ENCODE measurements around the gene CNP.
"Not testable (repeated sequence)": the region's sequence is repeated elsewhere in the genome, so short reads cannot be mapped to it uniquely, and the experiment has no call there.

The CNP gene

DNA sequence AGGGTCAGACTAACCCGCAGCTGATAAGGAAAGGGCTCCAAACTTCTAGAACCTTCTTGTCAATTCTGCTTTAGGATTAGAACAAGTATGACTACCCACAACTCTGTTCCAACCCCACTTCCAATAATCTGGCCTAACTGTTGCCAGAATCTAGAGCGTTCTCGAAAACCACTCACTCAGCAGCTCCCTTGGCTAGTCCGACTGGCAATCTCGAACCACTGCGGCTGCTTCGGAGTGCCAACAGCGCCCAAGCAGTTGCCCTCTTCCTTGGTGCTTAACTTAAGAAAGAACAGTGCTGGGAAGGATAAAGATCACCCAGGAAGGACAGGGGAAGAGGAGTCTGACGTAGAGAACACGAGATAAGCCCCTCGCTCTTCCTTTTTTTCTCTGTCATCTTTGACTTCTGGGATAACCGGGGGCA is 49.8 kb downstream of the CNP start:
- in situ Hi-C loops (cut with HindIII; ENCODE audit: low sequenced_read_pairs): no loop called here
- peak overlapping the region; percentile 86 for H3K4me3 ChIP-seq (ENCODE audit: low read depth, low read length)
- DNase-seq (ENCODE audit: low read depth): no peak

DNA sequence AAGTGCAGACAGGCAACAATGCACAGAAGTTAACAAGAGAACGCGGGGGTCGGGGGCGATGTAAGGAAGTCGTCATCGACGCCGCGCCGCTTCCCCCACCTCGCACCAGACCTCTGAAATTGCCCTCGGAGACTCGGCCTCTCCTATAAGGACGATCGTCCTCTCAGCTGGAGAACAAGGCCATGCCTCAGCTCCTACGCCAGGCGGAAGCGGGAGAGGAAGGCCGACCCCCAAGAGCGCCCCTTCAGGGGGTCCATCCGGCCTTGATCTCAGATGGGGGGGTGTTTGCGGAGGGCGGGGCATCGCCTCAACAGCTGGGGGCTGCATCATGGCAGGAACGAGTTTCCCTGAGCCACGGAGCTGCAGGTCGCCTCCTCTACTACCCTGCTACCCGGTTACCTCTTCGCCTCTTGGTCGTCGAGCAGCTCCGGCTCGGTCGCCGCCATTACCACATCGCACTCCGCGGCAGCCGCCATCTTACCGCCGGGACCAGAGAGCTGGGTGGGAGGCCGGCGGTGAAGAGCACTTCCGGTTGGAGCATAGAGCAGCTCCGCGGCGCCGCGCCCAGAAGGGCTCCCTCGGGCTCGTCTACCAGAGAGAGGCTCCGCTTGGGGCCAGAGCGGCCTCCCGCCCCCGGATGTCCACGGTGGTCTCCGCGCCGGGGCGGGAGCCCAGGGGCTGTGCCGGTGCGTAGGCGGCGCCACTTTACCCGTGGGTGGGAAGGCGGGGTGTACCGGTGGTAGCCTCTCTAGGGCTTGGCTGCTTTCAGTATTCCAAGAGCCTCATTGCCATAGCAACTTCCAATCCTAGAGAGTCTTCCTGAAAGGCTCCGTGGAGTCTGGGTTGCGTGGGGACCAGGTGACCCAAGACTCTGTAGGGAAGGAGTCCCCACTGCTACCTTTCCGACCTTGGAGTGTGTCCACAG is 50.6 kb downstream of the CNP start, which contains the start of gene DNAJC7:
Gene DNAJC7 (minus strand): TSS at position 499 of the 925 bp plus-strand sequence. CDS start 23 bp downstream, at position 476.
- in situ Hi-C loops (cut with HindIII; ENCODE audit: low sequenced_read_pairs): no loop called here
- TF ChIP-seq, protein P1, sequence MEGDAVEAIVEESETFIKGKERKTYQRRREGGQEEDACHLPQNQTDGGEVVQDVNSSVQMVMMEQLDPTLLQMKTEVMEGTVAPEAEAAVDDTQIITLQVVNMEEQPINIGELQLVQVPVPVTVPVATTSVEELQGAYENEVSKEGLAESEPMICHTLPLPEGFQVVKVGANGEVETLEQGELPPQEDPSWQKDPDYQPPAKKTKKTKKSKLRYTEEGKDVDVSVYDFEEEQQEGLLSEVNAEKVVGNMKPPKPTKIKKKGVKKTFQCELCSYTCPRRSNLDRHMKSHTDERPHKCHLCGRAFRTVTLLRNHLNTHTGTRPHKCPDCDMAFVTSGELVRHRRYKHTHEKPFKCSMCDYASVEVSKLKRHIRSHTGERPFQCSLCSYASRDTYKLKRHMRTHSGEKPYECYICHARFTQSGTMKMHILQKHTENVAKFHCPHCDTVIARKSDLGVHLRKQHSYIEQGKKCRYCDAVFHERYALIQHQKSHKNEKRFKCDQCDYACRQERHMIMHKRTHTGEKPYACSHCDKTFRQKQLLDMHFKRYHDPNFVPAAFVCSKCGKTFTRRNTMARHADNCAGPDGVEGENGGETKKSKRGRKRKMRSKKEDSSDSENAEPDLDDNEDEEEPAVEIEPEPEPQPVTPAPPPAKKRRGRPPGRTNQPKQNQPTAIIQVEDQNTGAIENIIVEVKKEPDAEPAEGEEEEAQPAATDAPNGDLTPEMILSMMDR (IDR thresholded peaks at IDR 0.05; ENCODE audit: low read depth, low read length, missing control alignments): no peak
- peak; percentile 80 for DNase-seq (ENCODE audit: low read depth)
- peak within 1 kb of the TSS; percentile 86 for H3K4me3 ChIP-seq (ENCODE audit: low read depth, low read length)

More for the DNA sequence above, 49.8 kb downstream of the CNP start:
- TF ChIP-seq, protein P1 (IDR thresholded peaks at IDR 0.05; ENCODE audit: low read depth, low read length, missing control alignments): no peak

DNA sequence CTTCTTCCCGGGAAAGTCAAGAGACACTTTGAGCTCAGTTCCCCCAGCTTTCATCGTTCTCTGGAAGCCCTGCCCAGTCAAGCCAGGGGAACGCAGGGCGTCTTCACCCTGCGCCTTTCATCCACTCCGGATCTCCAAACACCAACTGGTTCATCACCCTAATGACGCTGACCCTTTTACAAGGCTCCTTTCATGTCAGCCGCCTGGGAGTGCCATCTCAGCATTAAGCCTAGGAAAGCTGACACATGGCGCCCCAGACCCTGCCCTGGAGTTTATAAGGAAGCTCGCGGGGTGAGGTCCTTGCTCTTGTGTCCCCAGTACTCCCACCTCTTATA is 51.2 kb downstream of the CNP start:
- TF ChIP-seq, protein P1 (IDR thresholded peaks at IDR 0.05; ENCODE audit: low read depth, low read length, missing control alignments): no peak
- DNase-seq (ENCODE audit: low read depth): no peak
- in situ Hi-C loops (cut with HindIII; ENCODE audit: low sequenced_read_pairs): no loop called here
- peak overlapping the region; percentile 86 for H3K4me3 ChIP-seq (ENCODE audit: low read depth, low read length)

DNA sequence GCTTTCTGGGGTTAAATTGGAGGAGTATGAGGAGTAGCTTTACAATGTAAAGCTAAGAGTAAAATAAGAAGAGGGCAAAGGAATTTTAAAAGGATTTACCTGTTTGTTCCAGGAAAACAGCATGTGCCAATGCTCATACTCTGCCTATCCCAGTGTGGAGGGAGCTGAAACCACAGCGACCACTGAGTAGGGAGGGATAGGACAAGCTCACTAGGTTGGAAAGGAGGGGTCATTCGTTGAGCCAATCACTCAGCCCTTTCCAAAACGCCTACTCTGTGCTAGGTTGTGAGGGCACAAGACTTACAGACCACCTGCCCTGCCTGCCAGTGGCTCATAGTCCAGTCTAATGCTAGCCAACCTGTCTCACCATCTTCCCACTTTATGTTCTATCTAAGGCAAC is 51.7 kb downstream of the CNP start:
- peak overlapping the region; percentile 86 for H3K4me3 ChIP-seq (ENCODE audit: low read depth, low read length)

GRCh38 chr17:42018988-42019387 is 52.4 kb downstream of the CNP start:
- DNase-seq (ENCODE audit: low read depth): no peak
- TF ChIP-seq, protein P1 (IDR thresholded peaks at IDR 0.05; ENCODE audit: low read depth, low read length, missing control alignments): no peak
- no peak overlapping the region for H3K4me3 ChIP-seq (ENCODE audit: low read depth, low read length)
- in situ Hi-C loops (cut with HindIII; ENCODE audit: low sequenced_read_pairs): no loop called here

More for the DNA sequence above, 51.7 kb downstream of the CNP start:
- in situ Hi-C loops (cut with HindIII; ENCODE audit: low sequenced_read_pairs): no loop called here
- DNase-seq (ENCODE audit: low read depth): no peak
- TF ChIP-seq, protein P1 (IDR thresholded peaks at IDR 0.05; ENCODE audit: low read depth, low read length, missing control alignments): no peak

DNA sequence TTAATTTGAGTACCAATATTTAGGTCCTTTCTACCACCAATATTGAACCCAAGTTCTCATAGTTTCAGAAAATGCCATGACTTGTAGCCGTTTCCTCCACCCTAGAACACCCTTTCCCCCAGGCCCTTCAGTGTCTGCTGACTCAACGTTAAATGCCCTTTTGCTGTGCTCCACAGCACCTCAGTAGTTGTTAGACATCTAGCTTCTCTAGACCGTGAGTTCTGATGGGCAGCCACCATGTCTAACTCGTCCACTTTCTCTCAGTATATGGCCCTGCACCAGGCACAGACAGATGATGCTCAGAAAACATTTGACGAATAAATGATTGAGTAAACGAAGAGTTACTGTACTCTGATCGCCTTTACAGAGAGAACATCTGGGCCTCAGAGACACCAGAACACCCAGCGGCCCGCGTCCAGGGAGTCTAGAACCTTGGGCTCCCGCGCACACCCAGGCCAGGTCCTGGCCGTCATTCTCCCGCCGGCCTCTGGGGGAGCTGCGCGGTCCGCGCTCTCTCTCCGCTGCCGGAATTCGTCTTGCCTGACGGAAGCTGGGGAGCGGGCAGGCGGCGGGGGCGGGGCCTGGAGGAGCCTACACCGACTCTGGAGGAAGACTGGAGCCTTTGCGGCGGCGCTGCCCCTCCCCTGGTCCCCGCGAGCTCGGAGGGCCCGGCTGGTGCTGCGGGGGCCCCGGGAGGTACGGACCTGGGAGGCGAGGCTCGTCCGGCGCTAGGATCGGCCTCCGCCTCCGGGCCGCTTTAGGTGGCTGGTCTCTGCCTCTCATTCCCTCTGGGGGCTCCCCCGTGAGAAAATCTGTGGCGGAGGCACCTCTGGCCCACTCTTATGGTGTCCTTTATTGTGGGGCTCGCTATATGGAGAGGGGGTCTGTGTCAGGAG is 53.2 kb downstream of the CNP start, which contains the start of gene NKIRAS2:
Gene NKIRAS2 (plus strand): TSS at position 582 of the 896 bp plus-strand sequence. CDS start 1,488 bp downstream, outside the sequence.
- TF ChIP-seq, protein P1 (IDR thresholded peaks at IDR 0.05; ENCODE audit: low read depth, low read length, missing control alignments): peak; percentile 86
- in situ Hi-C loops (cut with HindIII; ENCODE audit: low sequenced_read_pairs): no loop called here
- DNase-seq (ENCODE audit: low read depth): peak; percentile 71
- H3K4me3 ChIP-seq (ENCODE audit: low read depth, low read length): peak within 1 kb of the TSS; percentile 80

- in situ Hi-C loops (cut with HindIII; ENCODE audit: low sequenced_read_pairs); DNase-seq (ENCODE audit: low read depth): not testable (repeated sequence)
- H3K4me3 ChIP-seq (ENCODE audit: low read depth, low read length): peak overlapping the region; percentile 80
Observed at GRCh38 chr17:42020845-42021244, 54.2 kb downstream of the CNP start.
